Activated naive CD4-positive, alpha-beta T cell treated with anti-CD3 and anti-CD28 coated beads, Interleukin-2, amount 50 U/mL, for 16 hours (primary cell): Measurements from ENCODE around the gene UBR2.
"Not testable (repeated sequence)": the region's sequence is repeated elsewhere in the genome, so short reads cannot be mapped to it uniquely, and the experiment has no call there.

Source experiments
- DNase-seq: peaks from one replicate; pipeline ENCODE4 v3.0.0-alpha.2; 2020

The UBR2 gene

DNA sequence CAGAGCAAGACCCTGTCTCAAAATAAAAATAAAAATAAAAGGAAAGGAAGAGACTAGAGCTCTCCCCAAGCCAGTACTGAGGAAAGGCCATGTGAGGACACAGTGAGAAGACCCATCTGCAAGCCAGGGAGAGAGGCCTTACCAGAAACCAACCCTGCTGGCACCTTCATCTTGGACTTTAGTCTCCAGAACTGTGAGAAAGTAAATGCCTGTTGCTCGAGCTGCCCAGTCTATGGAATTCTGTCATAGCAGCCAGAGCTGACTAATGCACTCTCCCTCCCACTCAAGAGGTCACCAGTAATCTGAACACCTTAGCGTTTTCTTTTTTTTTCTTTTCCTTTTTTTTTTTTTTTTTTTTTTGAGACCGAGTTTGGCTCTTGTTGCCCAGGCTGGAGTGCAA is 165.9 kb downstream of the UBR2 start:
- no peak for DNase-seq

DNA sequence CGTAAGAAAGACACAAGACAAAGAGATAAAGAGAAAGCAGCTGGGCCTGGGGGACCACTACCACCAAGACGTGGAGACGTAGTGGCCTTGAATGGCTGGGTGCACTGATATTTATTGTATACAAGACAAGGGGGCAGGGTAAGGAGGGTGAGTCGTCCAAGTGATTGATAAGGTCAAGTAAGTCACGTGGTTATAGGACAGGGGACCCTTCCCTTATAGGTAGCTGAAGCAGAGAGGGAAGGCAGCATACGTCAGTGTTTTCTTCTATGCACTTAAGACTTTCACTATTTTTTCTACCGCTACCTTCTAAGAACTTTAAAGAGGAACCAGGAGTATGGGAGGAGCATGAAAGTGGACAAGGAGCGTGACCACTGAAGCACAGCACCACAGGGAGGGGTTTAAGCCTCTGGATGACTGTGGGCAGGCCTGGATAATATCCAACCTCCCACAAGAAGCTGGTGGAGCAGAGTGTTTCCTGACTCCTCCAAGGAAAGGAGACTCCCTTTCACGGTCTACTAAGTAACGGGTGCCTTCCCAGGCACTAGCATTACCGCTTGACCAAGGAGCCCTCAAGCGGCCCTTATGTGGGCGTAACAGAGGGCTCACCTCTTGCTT is 170.1 kb downstream of the UBR2 start:
- DNase-seq: not testable (repeated sequence)

DNA sequence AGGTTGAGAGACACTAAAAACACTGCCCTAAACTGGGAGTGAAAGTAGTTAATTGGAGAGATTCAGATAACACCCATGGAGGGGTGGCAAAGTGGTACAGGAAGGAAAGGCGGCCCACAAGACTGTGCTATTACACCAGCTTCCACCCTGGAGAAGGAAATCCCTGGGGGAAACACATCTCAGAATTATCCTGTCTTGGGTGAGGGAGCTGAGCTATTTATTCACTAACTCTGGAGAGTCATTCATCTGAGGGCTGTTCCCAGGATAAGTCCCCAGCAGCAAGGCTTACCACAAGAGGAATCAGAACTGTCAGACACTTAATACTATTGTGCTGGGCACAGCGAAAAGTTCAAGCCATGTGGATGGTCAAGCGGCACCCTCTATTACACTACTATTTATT is 172.1 kb downstream of the UBR2 start:
- DNase-seq: no peak

DNA sequence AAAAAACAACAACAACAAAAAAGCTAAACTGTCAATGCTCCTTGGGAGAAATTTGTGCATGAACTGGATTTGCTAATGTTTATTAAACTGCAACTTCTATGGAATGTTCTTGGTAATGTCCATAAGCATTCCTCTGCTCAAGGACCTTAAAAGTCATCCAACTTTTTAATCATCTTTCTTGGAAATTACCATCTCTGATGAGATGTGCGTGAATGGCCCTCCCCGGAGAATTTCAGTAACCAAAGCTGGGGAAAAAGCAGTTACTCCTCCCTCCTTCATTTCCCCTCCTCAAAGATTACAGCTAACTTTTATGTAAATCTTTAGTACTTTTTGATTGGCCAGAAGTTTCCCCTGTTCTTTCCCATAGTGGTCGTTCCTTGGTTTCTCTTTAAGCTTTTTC is 176.9 kb downstream of the UBR2 start:
- no peak for DNase-seq

DNA sequence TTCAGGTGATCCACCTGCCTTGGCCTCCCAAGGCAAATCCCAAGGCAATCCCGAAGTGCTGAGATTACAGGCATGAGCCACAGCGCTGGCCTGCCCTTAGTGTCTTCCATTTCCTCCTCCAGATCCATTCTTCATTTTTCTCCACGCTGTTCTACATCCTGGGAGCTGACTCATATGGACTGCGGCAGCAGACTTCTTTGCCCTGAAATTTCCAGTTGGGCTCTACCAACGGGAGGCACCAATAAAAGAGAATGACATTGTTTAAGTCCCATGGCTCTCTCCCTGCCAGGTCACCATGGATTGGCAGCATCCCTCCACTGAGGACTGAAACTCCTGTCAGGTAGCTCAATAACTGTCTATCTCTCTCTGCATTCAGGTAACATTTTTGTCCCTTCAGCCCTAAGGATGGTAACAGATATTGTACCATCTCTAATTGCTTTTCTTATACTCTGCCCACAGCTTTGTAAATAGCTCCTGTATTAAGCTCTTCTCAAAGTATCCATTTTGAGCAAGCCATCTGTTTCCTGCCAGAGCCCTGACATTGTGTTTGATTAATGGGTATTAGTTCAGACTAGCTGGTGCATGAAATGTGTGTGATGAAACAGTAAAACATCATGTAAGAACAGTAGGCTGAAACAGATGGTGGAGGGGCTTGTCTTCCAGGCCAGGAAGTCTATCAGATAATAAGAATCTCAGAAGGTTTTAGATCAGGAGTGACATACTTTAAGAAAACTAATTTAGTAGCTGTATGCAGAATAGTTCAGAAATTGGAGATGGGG is 178.5 kb downstream of the UBR2 start:
- no peak for DNase-seq
